Loucy (cell line): ENCODE data around the gene SPEG.

Experiments
- H2AFZ ChIP-seq: fragments of 200-600 bp; sonication (generic); 2 replicates; pipeline ENCODE4 v1.6.0; 2016; ENCODE audit warnings: antibody characterized with exemption, mild to moderate bottlenecking, low read length, moderate library complexity
- H3F3A ChIP-seq: fragments of 200-600 bp; 2 replicates; pipeline ENCODE4 v1.6.0; 2016; ENCODE audit warnings: antibody characterized with exemption, low read depth, mild to moderate bottlenecking
- H3K27me3 ChIP-seq: fragments of 200-600 bp; sonication (generic); 2 replicates; pipeline ENCODE4 v1.6.1; 2014; ENCODE audit warnings: low read length, mild to moderate bottlenecking; ENCODE audit not compliant: insufficient read depth, poor library complexity, severe bottlenecking
- H3K36me3 ChIP-seq: fragments of 200-600 bp; sonication (generic); 2 replicates; pipeline ENCODE4 v1.6.1; 2016; ENCODE audit warnings: low read length; ENCODE audit not compliant: insufficient read depth
- H3K4me1 ChIP-seq: fragments of 200-600 bp; sonication (generic); 2 replicates; pipeline ENCODE4 v1.5.1; 2014; ENCODE audit warnings: low read length, mild to moderate bottlenecking; ENCODE audit not compliant: insufficient read depth, poor library complexity, severe bottlenecking
- H3K4me2 ChIP-seq: fragments of 200-600 bp; sonication (generic); 2 replicates; pipeline ENCODE4 v1.6.0; 2014; ENCODE audit warnings: antibody characterized with exemption, low read length, low read depth, mild to moderate bottlenecking; ENCODE audit not compliant: poor library complexity, severe bottlenecking
- H3K4me3 ChIP-seq: fragments of 200-600 bp; sonication (generic); 2 replicates; pipeline ENCODE4 v1.5.1; 2014; ENCODE audit warnings: low read length, mild to moderate bottlenecking, mixed read lengths; ENCODE audit not compliant: poor library complexity, severe bottlenecking
- H3K79me2 ChIP-seq: fragments of 200-600 bp; sonication (generic); 2 replicates; pipeline ENCODE4 v1.6.1; 2014; ENCODE audit warnings: low read length; ENCODE audit not compliant: insufficient read depth
- H3K9ac ChIP-seq: fragments of 200-600 bp; sonication (generic); 2 replicates; pipeline ENCODE4 v1.6.0; 2014; ENCODE audit warnings: mild to moderate bottlenecking, low read depth, low read length, moderate library complexity; ENCODE audit not compliant: poor library complexity, severe bottlenecking
- H3K9me2 ChIP-seq: fragments of 200-600 bp; sonication (generic); replicated peaks from 2 replicates; pipeline ENCODE4 v1.6.1; 2016; ENCODE audit warnings: low read depth, low read length, mixed read lengths
- H3K9me3 ChIP-seq: fragments of 200-600 bp; sonication (generic); 2 replicates; pipeline ENCODE4 v1.6.1; 2014; ENCODE audit warnings: mild to moderate bottlenecking, antibody characterized with exemption, low read length, low read depth; ENCODE audit not compliant: insufficient read depth
- H4K20me1 ChIP-seq: fragments of 200-600 bp; sonication (generic); 2 replicates; pipeline ENCODE4 v1.6.0; 2014; ENCODE audit warnings: antibody characterized with exemption, low read length, mild to moderate bottlenecking; ENCODE audit not compliant: insufficient read depth, poor library complexity, severe bottlenecking
- CTCF ChIP-seq: fragments of 200-600 bp; sonication (generic); conservative IDR thresholded peaks from 2 replicates; pipeline ENCODE4 v1.5.1; 2014; ENCODE audit warnings: mild to moderate bottlenecking, antibody characterized with exemption, low read length
- EZH2phosphoT487 ChIP-seq: fragments of 200-600 bp; IDR thresholded peaks from 2 replicates; pipeline ENCODE4 v1.6.1; 2018; ENCODE audit warnings: antibody characterized with exemption, mild to moderate bottlenecking, moderate library complexity, borderline replicate concordance

The SPEG gene

GRCh38 chr2:219468410-219469185, 34.0 kb downstream of the SPEG start:
- no peak overlapping the region for H3K4me2 ChIP-seq
- no peaks in the 10 kb centered on the region for H3K4me1 ChIP-seq
- no peaks in the 10 kb centered on the region for H3K9me2 ChIP-seq
- H3K36me3 ChIP-seq, result no peaks in the 10 kb centered on the region
- no peaks in the 10 kb centered on the region for H3F3A ChIP-seq
- no peaks in the 10 kb centered on the region for H3K27me3 ChIP-seq
- no peak overlapping the region for H3K9ac ChIP-seq
- no peaks in the 10 kb centered on the region for H4K20me1 ChIP-seq
- H2AFZ ChIP-seq, result no peak overlapping the region
- no peak overlapping the region for H3K4me3 ChIP-seq
- no peaks in the 10 kb centered on the region for H3K9me3 ChIP-seq
- no peak for TF ChIP-seq EZH2phosphoT487
- no peak for TF ChIP-seq CTCF
- no peaks in the 10 kb centered on the region for H3K79me2 ChIP-seq

GRCh38 chr2:219469186-219469724, 34.6 kb downstream of the SPEG start:
- Histone ChIP-seq H3K4me1 (no peaks in the 10 kb centered on the region), H3K9me3 (no peaks in the 10 kb centered on the region), H3K4me2 (no peak overlapping the region), H2AFZ (no peak overlapping the region), H3K79me2 (no peaks in the 10 kb centered on the region), H3K36me3 (no peaks in the 10 kb centered on the region), H3K9me2 (no peaks in the 10 kb centered on the region), H3K4me3 (no peak overlapping the region), H4K20me1 (no peaks in the 10 kb centered on the region), H3K27me3 (no peaks in the 10 kb centered on the region), H3K9ac (no peak overlapping the region), H3F3A (no peaks in the 10 kb centered on the region)
- TF ChIP-seq EZH2phosphoT487, result no peak
- TF ChIP-seq CTCF, result no peak

GRCh38 chr2:219470429-219470828, 35.8 kb downstream of the SPEG start:
- Histone ChIP-seq H3F3A (no peaks in the 10 kb centered on the region), H3K9me3 (no peaks in the 10 kb centered on the region), H3K27me3 (no peaks in the 10 kb centered on the region), H3K9me2 (no peaks in the 10 kb centered on the region), H3K79me2 (no peaks in the 10 kb centered on the region), H3K36me3 (no peaks in the 10 kb centered on the region), H3K4me3 (no peak overlapping the region), H3K4me1 (no peaks in the 10 kb centered on the region), H4K20me1 (no peaks in the 10 kb centered on the region), H2AFZ (no peak overlapping the region), H3K4me2 (no peak overlapping the region), H3K9ac (no peak overlapping the region)
- TF ChIP-seq CTCF (no peak), EZH2phosphoT487 (no peak)
